Measurements from ENCODE around the gene CMTM8. TPM values are rescaled to one million over a fixed set of nuclear protein-coding genes. Genes with fewer than 3 reads are reported as not detected.

The CMTM8 gene
- total and polyA plus RNA-seq, 2 donors (not counting 1 experiment from before 2014, with no cell fraction given), result under 0.01 to 0.50 TPM

- TF ChIP-seq EZH2 (IDR thresholded peaks at IDR 0.05; ENCODE audit: low read length, missing control alignments) (peak; percentile 28), CTCF (conservative IDR thresholded peaks at IDR 0.05 in 1 of 2, IDR thresholded peaks at IDR 0.05 in 1 of 2; ENCODE audit: low read depth in 1 of 2, low read length in 2 of 2) (peak; percentile 93 to 94)
- no peak overlapping the region for H3K4me2 ChIP-seq (ENCODE audit: extremely low read depth, insufficient read depth, low read length)
- no peaks in the 10 kb centered on the region for H3K27me3 ChIP-seq (ENCODE audit: control insufficient read depth, insufficient read depth, low read length)
- H3K79me2 ChIP-seq (ENCODE audit: control insufficient read depth, insufficient read depth, low read length), result no peaks in the 10 kb centered on the region
- H3K9ac ChIP-seq (ENCODE audit: insufficient read depth, low read length), result no peak overlapping the region
- peak; percentile 32 to 71 for DNase-seq (ENCODE audit: low read depth in 2 of 2)
- H3K9me3 ChIP-seq (ENCODE audit: control insufficient read depth, insufficient read depth, low read depth, low read length), result no peaks in the 10 kb centered on the region
- peaks cover 2% of the 10 kb centered on the region for H4K20me1 ChIP-seq (ENCODE audit: control insufficient read depth, extremely low read depth, insufficient read depth, low read length)
- H3K27ac ChIP-seq (ENCODE audit: insufficient read depth, low read length), result no peak overlapping the region
- no peak overlapping the region for H3K4me3 ChIP-seq (replicated peaks in 1 of 4; ENCODE audit: control extremely low read depth in 1 of 4, insufficient read depth in 1 of 4, low read depth in 3 of 4, low read length in 4 of 4)
- no peaks in the 10 kb centered on the region for H3K4me1 ChIP-seq (ENCODE audit: control insufficient read depth, extremely low read depth, insufficient read depth, low read length)
- no peak overlapping the region for H2AFZ ChIP-seq (ENCODE audit: low read length)
- no peaks in the 10 kb centered on the region for H3K36me3 ChIP-seq (ENCODE audit: control insufficient read depth, insufficient read depth, low read length)
Observed at GRCh38 chr3:32296251-32297204, 58.0 kb downstream of the CMTM8 start.

GRCh38 chr3:32297366-32297765 is 58.9 kb downstream of the CMTM8 start:
- peaks cover 2% of the 10 kb centered on the region for H4K20me1 ChIP-seq (ENCODE audit: control insufficient read depth, extremely low read depth, insufficient read depth, low read length)
- H3K4me1 ChIP-seq (ENCODE audit: control insufficient read depth, extremely low read depth, insufficient read depth, low read length), result no peaks in the 10 kb centered on the region
- H2AFZ ChIP-seq (ENCODE audit: low read length), result no peak overlapping the region
- no peak overlapping the region for H3K9ac ChIP-seq (ENCODE audit: insufficient read depth, low read length)
- no peaks in the 10 kb centered on the region for H3K27me3 ChIP-seq (ENCODE audit: control insufficient read depth, insufficient read depth, low read length)
- no peaks in the 10 kb centered on the region for H3K9me3 ChIP-seq (ENCODE audit: control insufficient read depth, insufficient read depth, low read depth, low read length)
- H3K27ac ChIP-seq (ENCODE audit: insufficient read depth, low read length), result no peak overlapping the region
- H3K4me2 ChIP-seq (ENCODE audit: extremely low read depth, insufficient read depth, low read length), result no peak overlapping the region
- H3K79me2 ChIP-seq (ENCODE audit: control insufficient read depth, insufficient read depth, low read length), result no peaks in the 10 kb centered on the region
- TF ChIP-seq CTCF (conservative IDR thresholded peaks at IDR 0.05 in 1 of 2, IDR thresholded peaks at IDR 0.05 in 1 of 2; ENCODE audit: low read depth in 1 of 2, low read length in 2 of 2) (no peak), EZH2 (IDR thresholded peaks at IDR 0.05; ENCODE audit: low read length, missing control alignments) (no peak)
- H3K4me3 ChIP-seq (replicated peaks in 1 of 4; ENCODE audit: control extremely low read depth in 1 of 4, insufficient read depth in 1 of 4, low read depth in 3 of 4, low read length in 4 of 4), result no peak overlapping the region
- no peaks in the 10 kb centered on the region for H3K36me3 ChIP-seq (ENCODE audit: control insufficient read depth, insufficient read depth, low read length)
- DNase-seq (ENCODE audit: low read depth in 2 of 2), result no peak

- Histone ChIP-seq H2AFZ (ENCODE audit: low read length) (no peak overlapping the region), H3K79me2 (ENCODE audit: control insufficient read depth, insufficient read depth, low read length) (no peaks in the 10 kb centered on the region), H4K20me1 (ENCODE audit: control insufficient read depth, extremely low read depth, insufficient read depth, low read length) (no peaks in the 10 kb centered on the region), H3K9ac (ENCODE audit: insufficient read depth, low read length) (no peak overlapping the region), H3K9me3 (ENCODE audit: control insufficient read depth, insufficient read depth, low read depth, low read length) (no peaks in the 10 kb centered on the region), H3K36me3 (ENCODE audit: control insufficient read depth, insufficient read depth, low read length) (no peaks in the 10 kb centered on the region), H3K4me2 (ENCODE audit: extremely low read depth, insufficient read depth, low read length) (no peak overlapping the region), H3K4me3 (replicated peaks in 1 of 4; ENCODE audit: control extremely low read depth in 1 of 4, insufficient read depth in 1 of 4, low read depth in 3 of 4, low read length in 4 of 4) (no peak overlapping the region), H3K27me3 (ENCODE audit: control insufficient read depth, insufficient read depth, low read length) (no peaks in the 10 kb centered on the region), H3K4me1 (ENCODE audit: control insufficient read depth, extremely low read depth, insufficient read depth, low read length) (no peaks in the 10 kb centered on the region), H3K27ac (ENCODE audit: insufficient read depth, low read length) (no peak overlapping the region)
- TF ChIP-seq EZH2 (IDR thresholded peaks at IDR 0.05; ENCODE audit: low read length, missing control alignments), result no peak
- TF ChIP-seq CTCF (conservative IDR thresholded peaks at IDR 0.05 in 1 of 2, IDR thresholded peaks at IDR 0.05 in 1 of 2; ENCODE audit: low read depth in 1 of 2, low read length in 2 of 2), result no peak
- DNase-seq (ENCODE audit: low read depth in 2 of 2), result no peak
Observed at GRCh38 chr3:32301426-32301825, 62.9 kb downstream of the CMTM8 start.

All from fibroblast of lung (primary cell).